SK-N-SH (cell line): Measurements from ENCODE around the gene AFAP1. TPM values are rescaled to one million over a fixed set of nuclear protein-coding genes. Genes with fewer than 3 reads are reported as not detected.

Experiments used
- CTCF ChIA-PET: fragments of 300-600, 350-600 bp; formaldehyde crosslinking; extraction: SDS; loops from one replicate; lab custom pipeline; 2021; lab: Yijun Ruan, JAX
- POLR2A ChIA-PET: fragments of 350-600 bp; sonication (Branson Sonifier 250); formaldehyde crosslinking; extraction: SDS; loops from one replicate; lab custom pipeline; 2020; ENCODE audit warnings: antibody characterized with exemption, inconsistent platforms; lab: Yijun Ruan, JAX
- DNase-seq: peaks from one replicate; pipeline ENCODE4 v3.0.0; 2012
- H2AFZ ChIP-seq: fragments of 200-600 bp; sonication (generic); 2 replicates; pipeline ENCODE4 v1.8.1; 2016; ENCODE audit warnings: antibody characterized with exemption, mild to moderate bottlenecking, low read depth
- H3F3A ChIP-seq: fragments of 200-600 bp; sonication (generic); replicated peaks from 2 replicates; pipeline ENCODE3; 2016; ENCODE audit warnings: antibody characterized with exemption, mild to moderate bottlenecking; ENCODE audit not compliant: insufficient read depth
- H3K27ac ChIP-seq, 2 experiments: fragments of 200-500 bp in 1 of 2; fragments of 200-600 bp in 1 of 2; sonication (Bioruptor generic) in 1 of 2; sonication (generic), shearing (Covaris generic) in 1 of 2; 2 replicates each; pipeline versions ENCODE4 v1.5.1 to v1.6.1; 2014 to 2016; ENCODE audit warnings: low read depth in 2 of 2, inconsistent platforms in 1 of 2, low read length in 1 of 2, mild to moderate bottlenecking in 1 of 2, mixed read lengths in 1 of 2
- H3K27me3 ChIP-seq: fragments of 200-600 bp; sonication (generic), shearing (Covaris generic); 2 replicates; pipeline ENCODE4 v1.6.1; 2016; ENCODE audit warnings: mixed run types; ENCODE audit not compliant: insufficient read depth
- H3K36me3 ChIP-seq, 2 experiments: fragments of 200-500 bp in 1 of 2; fragments of 200-600 bp in 1 of 2; sonication (Bioruptor generic) in 1 of 2; sonication (generic) in 1 of 2; replicated peaks in 1 of 2; 2 replicates each; pipeline versions ENCODE3 to v1.5.1; 2014 to 2016; ENCODE audit warnings: low read length in 1 of 2, mild to moderate bottlenecking in 1 of 2; ENCODE audit not compliant: insufficient read depth in 2 of 2, control insufficient read depth in 1 of 2
- H3K4me1 ChIP-seq, 2 experiments: fragments of 200-500 bp in 1 of 2; fragments of 200-600 bp in 1 of 2; sonication (Bioruptor generic) in 1 of 2; sonication (generic), shearing (Covaris generic) in 1 of 2; 2 replicates each; pipeline versions ENCODE4 v1.5.1 to v1.6.1; 2014 to 2016; ENCODE audit warnings: low read depth in 1 of 2, low read length in 1 of 2, mixed run types in 1 of 2; ENCODE audit not compliant: insufficient read depth in 2 of 2, control insufficient read depth in 1 of 2
- H3K4me2 ChIP-seq: fragments of 200-600 bp; sonication (generic), shearing (Covaris generic); 2 replicates; pipeline ENCODE4 v1.6.1; 2017; ENCODE audit warnings: mixed run types
- H3K4me3 ChIP-seq, 2 experiments: fragments of 200-500 bp in 1 of 2; fragments of 200-600 bp in 1 of 2; sonication (Bioruptor generic) in 1 of 2; sonication (generic), shearing (Covaris generic) in 1 of 2; 2 replicates each; pipeline versions ENCODE4 v1.5.1 to v1.8.1; 2014 to 2016; ENCODE audit warnings: low read depth in 2 of 2, inconsistent platforms in 1 of 2, low read length in 1 of 2, mild to moderate bottlenecking in 1 of 2, mixed read lengths in 1 of 2, moderate library complexity in 1 of 2
- H3K79me2 ChIP-seq: fragments of 200-600 bp; sonication (generic); 2 replicates; pipeline ENCODE4 v1.8.1; 2017; ENCODE audit warnings: mild to moderate bottlenecking; ENCODE audit not compliant: insufficient read depth
- H3K9ac ChIP-seq: fragments of 200-600 bp; sonication (generic); 2 replicates; pipeline ENCODE4 v1.6.1; 2017; ENCODE audit warnings: mixed run types
- H3K9me2 ChIP-seq: fragments of 200-600 bp; sonication (generic); 2 replicates; pipeline ENCODE4 v1.6.1; 2017; ENCODE audit warnings: mixed run types
- H3K9me3 ChIP-seq: fragments of 200-600 bp; sonication (generic); 2 replicates; pipeline ENCODE4 v1.6.1; 2017; ENCODE audit warnings: mixed run types, mild to moderate bottlenecking, moderate library complexity
- H4K20me1 ChIP-seq: fragments of 200-600 bp; sonication (generic); 2 replicates; pipeline ENCODE4 v1.6.1; 2017; ENCODE audit warnings: mild to moderate bottlenecking, mixed run types; ENCODE audit not compliant: insufficient read depth
- CTCF ChIP-seq: fragments of 200-600 bp; sonication (generic); IDR thresholded peaks from 2 replicates; pipeline ENCODE4 v1.6.1; 2017; ENCODE audit warnings: antibody characterized with exemption, mild to moderate bottlenecking, moderate library complexity
- ELF1 ChIP-seq: IDR thresholded peaks from 2 replicates; pipeline ENCODE4 v1.4.0; 2012
- FOSL2 ChIP-seq: IDR thresholded peaks from 2 replicates; pipeline ENCODE4 v1.4.0; 2012; ENCODE audit warnings: low read depth, mild to moderate bottlenecking, moderate library complexity, borderline replicate concordance
- GATA2 ChIP-seq: sonication (generic); formaldehyde crosslinking; IDR thresholded peaks from 2 replicates; pipeline ENCODE4 v1.5.0; 2020; ENCODE audit warnings: mild to moderate bottlenecking, missing genetic modification reagents
- IRF3 ChIP-seq: fragments of 150-350 bp; IDR thresholded peaks from 2 replicates; pipeline ENCODE4 v1.6.1; 2016; ENCODE audit warnings: mild to moderate bottlenecking, low read depth, low read length
- JUND ChIP-seq: IDR thresholded peaks from 2 replicates; pipeline ENCODE4 v1.4.0; 2012
- MEF2A ChIP-seq: IDR thresholded peaks from 2 replicates; pipeline ENCODE4 v1.4.0; 2012; ENCODE audit warnings: low read depth, borderline replicate concordance
- MXI1 ChIP-seq: IDR thresholded peaks from 2 replicates; pipeline ENCODE4 v1.6.1; 2012; ENCODE audit warnings: mild to moderate bottlenecking, low read depth, low read length, improper control_type of control experiment
- PBX3 ChIP-seq: IDR thresholded peaks from 2 replicates; pipeline ENCODE4; 2012
- POLR2AphosphoS5 ChIP-seq: IDR thresholded peaks from 2 replicates; pipeline ENCODE4 v1.6.1; 2012; ENCODE audit warnings: low read depth, low read length
- RCOR1 ChIP-seq: fragments of 150-350 bp; IDR thresholded peaks from 2 replicates; pipeline ENCODE4 v1.6.1; 2017; ENCODE audit warnings: antibody characterized with exemption, low read length
- REST ChIP-seq: IDR thresholded peaks from 2 replicates; pipeline ENCODE4 v1.6.1; 2012; ENCODE audit warnings: mild to moderate bottlenecking, low read depth, low read length, moderate library complexity
- SMC3 ChIP-seq: IDR thresholded peaks from 2 replicates; pipeline ENCODE4 v1.6.1; 2012; ENCODE audit warnings: low read depth, low read length, improper control_type of control experiment
- TCF12 ChIP-seq: IDR thresholded peaks from 2 replicates; pipeline ENCODE4 v1.4.0; 2012
- TEAD4 ChIP-seq: IDR thresholded peaks from 2 replicates; pipeline ENCODE4 v1.4.0; 2012; ENCODE audit warnings: mild to moderate bottlenecking, borderline replicate concordance; ENCODE audit not compliant: insufficient read depth
- USF1 ChIP-seq: IDR thresholded peaks from 2 replicates; pipeline ENCODE4 v1.4.0; 2012; ENCODE audit warnings: low read depth, borderline replicate concordance
- USF2 ChIP-seq: fragments of 150-350 bp; IDR thresholded peaks from 2 replicates; pipeline ENCODE4 v1.6.1; 2017; ENCODE audit warnings: antibody characterized with exemption, low read length, low read depth, borderline replicate concordance
- YY1 ChIP-seq: IDR thresholded peaks from 2 replicates; pipeline ENCODE4 v1.4.0; 2012; ENCODE audit warnings: low read depth, mild to moderate bottlenecking
- ZBTB33 ChIP-seq: IDR thresholded peaks from 2 replicates; pipeline ENCODE4 v1.4.0; 2012; ENCODE audit warnings: low read depth, borderline replicate concordance
- whole genome bisulfite sequencing: methylation state at CpG from one replicate; pipeline ENCODE4 v1.1.6; 2017; ENCODE audit warnings: low lambda C conversion rate; 5-methylcytosine and 5-hydroxymethylcytosine counted together
- polyA plus RNA-seq, 3 experiments: library from polyadenylated mRNA; depleted of rRNA; stranded (reverse); fragments of >200 nt; gene quantifications; 2 replicates each; pipeline ENCODE4 v1.2.3, GENCODE V29; 2012

AFAP1 gene
- polyA plus RNA-seq, 1 of the 3 experiments (the other 2 are of a cell fraction): 67.9 TPM

- TF ChIP-seq REST (no peak), PBX3 (peak; percentile 4; the same call in 1 of the 2 replicates), FOSL2 (no peak)
- TF ChIP-seq, all 33 proteins: peak for 4
Observed at GRCh38 chr4:7912826-7913225, 26.8 kb downstream of the AFAP1 start (continued).

GRCh38 chr4:7910952-7911578, 28.6 kb downstream of the AFAP1 start:
- no peaks in the 10 kb centered on the region for H3K9me3 ChIP-seq
- H4K20me1 ChIP-seq: peaks cover 53% of the 10 kb centered on the region
- peak overlapping the region; percentile 45; the same call in 1 of the 2 replicates for H3K9ac ChIP-seq
- peak overlapping the region; percentile 96 to 97 for H3K27ac ChIP-seq
- ChIA-PET CTCF (interaction anchor here (0.9 to 7.4 kb wide), 5 partner anchors 18 to 107 kb away, joined by 3 to 46 read pairs (median 3); no protein-coding TSS in a partner anchor), POLR2A (interaction anchor here (1.0 kb wide), 2 partner anchors 16 to 18 kb away, joined by 3 read pairs; no protein-coding TSS in a partner anchor)
- WGBS: 39% methylated on average over 13 of the region's 16 CpGs
- H2AFZ ChIP-seq: no peak overlapping the region
- H3K4me2 ChIP-seq: peak overlapping the region; percentile 49
- H3F3A ChIP-seq: peaks cover 63% of the 10 kb centered on the region
- no peaks in the 10 kb centered on the region for H3K27me3 ChIP-seq
- H3K79me2 ChIP-seq: peaks cover 100% of the 10 kb centered on the region
- no peaks in the 10 kb centered on the region for H3K9me2 ChIP-seq
- peaks cover 0 to 12% of the 10 kb centered on the region in 2 experiments for H3K36me3 ChIP-seq
- 0 out of 4 replicates have a peak overlapping the region, but pooled peaks of 1 of the 2 experiments have one; percentile 7 for H3K4me3 ChIP-seq
- DNase-seq: peak; percentile 67
- peaks cover 58 to 69% of the 10 kb centered on the region in 2 experiments for H3K4me1 ChIP-seq
- TF ChIP-seq POLR2AphosphoS5: no peak
- TF ChIP-seq SMC3: 0 out of 2 replicates have a peak, but pooled peaks have one; percentile 6
- TF ChIP-seq GATA2 (CRISPR knock-in tag): peak; percentile 64
- no peak for TF ChIP-seq IRF3
- TF ChIP-seq JUND: no peak
- no peak for TF ChIP-seq USF1
- TF ChIP-seq USF2: no peak
- TF ChIP-seq TCF12: no peak
- TF ChIP-seq YY1: no peak
- no peak for TF ChIP-seq ZBTB33
- no peak for TF ChIP-seq CTCF
- TF ChIP-seq TEAD4: no peak
- no peak for TF ChIP-seq MXI1
- no peak for TF ChIP-seq RCOR1
- no peak for TF ChIP-seq ELF1
- no peak for TF ChIP-seq MEF2A
